Hematopoietic multipotent progenitor cell treated with erythropoietin and hydrocortisone succinate and interleukin-3 and kit ligand, for 8 days (in vitro differentiated cells): ENCODE data around the gene GALNT4.

Source experiments
- DNase-seq: peaks from one replicate; pipeline ENCODE4 v3.0.0-alpha.2; 2015

Gene GALNT4

DNA sequence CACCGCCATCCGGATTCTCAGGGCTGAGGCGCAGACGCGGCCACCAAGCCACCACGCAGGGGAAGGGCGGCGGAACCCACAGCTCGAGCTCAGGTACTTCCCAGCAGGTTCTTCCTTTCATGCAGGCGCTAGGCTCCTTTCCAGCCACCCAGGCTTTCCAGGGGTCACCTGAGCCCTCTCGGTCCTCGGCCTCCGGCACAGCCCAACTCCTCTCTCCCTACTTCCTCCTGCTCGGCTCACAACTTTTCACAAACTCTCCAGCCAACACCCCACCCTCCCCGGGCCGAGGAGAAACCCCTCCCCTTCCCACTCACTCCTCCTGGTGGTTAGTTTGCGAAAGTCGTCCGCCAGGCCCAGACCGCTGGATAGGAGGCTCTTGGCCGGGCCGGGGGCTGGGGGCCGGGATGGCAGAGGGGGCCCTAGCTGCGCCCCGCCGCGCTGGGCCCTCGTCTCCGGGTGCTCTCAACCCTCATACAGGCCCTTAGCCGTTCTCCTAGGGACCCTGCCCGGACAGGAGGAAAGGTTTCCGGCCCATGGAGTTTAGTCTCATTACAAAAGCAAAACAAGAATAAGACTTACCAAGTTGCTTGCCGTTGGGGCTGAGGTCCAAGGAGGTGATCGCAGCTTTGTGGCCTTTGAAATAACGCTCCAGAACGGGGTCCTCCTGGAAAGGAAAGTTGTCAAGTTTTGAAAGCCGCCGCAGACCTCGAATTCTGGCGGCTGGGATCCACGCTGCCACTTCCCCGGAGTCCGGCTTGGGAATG is at the start of gene GALNT4:
GALNT4 (minus strand) TSS at position 256 of the 764 bp plus-strand sequence; CDS start at position 9, 247 bp downstream.
- peak; percentile 89 for DNase-seq

- DNase-seq, result no peak
Observed at GRCh38 chr12:89573051-89573810, 48.6 kb upstream of the GALNT4 start.

DNA sequence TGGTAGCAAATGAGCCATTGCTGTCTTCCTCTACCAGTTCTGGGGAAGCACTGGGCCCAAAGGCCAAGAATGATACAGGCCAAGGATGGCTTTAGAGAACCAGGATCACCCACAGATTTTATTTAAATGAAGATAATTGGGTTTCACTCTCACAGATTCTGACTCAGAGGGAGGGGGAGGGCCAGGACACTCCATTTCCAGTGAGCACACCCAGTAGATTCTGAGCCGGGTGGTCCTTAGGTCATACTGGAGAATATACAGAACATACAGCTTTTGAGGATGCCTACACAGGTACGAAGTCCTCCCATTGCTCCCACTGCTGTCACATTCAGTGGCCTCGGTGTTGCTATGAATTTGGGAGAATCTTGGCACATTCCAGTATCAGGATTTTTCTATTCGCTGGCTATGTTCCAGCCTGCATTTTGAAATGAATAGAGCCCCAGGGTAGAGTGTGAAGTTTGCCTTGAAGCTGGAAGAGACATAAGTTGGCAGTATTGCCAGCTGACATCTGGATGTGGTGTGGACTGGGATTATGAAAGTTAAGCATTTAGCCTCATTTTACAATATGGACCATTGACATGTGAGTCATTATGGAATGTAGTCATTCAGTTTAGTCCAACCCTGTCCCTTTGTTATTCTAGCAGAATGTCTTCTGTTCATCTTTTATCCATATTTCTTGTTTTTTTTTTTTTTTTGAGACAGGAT is 47.0 kb upstream of the GALNT4 start:
- no peak for DNase-seq

- no peak for DNase-seq
Observed at GRCh38 chr12:89568484-89568883, 43.9 kb upstream of the GALNT4 start.

GRCh38 chr12:89567691-89568239 is 43.2 kb upstream of the GALNT4 start:
- DNase-seq, result no peak

GRCh38 chr12:89566615-89567014 is 42.0 kb upstream of the GALNT4 start:
- no peak for DNase-seq

DNA sequence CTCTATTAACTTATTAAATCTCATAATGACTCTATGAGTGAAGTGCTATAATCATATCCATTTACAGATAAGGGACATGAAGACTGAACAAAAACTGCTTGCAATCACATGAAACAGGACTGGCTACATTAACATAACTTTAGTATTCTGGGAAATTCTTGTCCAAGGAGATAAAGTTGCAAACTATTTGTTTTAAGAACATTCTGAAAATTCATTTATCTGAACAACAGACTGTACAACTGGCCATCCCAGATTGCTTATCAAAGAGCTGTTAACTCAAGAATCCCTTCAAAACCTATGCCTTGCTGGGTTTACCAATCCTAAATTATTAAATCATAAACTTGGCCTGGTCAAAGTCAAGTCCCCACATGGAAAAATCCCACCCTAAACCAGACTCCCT is 40.4 kb upstream of the GALNT4 start:
- DNase-seq, result peak; percentile 25

DNA sequence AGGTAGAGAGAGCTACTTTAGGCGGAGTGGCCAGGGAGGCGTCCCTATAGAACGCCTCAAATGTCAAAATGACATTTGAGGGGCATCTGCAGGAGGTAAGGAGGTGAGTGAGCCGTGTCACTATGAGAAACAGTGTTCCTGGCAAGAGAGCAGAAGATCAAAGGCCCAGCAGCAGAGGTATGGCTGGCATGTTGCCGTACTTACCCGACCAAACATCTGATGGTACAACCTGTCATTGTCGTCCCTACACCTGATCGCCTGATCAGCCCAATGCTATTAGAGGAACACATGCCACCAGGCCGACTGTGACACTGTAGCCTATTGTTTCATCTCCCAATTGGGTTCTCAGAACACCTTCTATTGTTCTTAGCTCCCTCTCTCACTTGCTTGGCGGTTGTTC is 35.2 kb upstream of the GALNT4 start:
- no peak for DNase-seq

GRCh38 chr12:89556976-89557375 is 32.4 kb upstream of the GALNT4 start:
- DNase-seq, result no peak

- no peak for DNase-seq
Observed at GRCh38 chr12:89552376-89552775, 27.8 kb upstream of the GALNT4 start.

- no peak for DNase-seq
Observed at GRCh38 chr12:89551747-89552146, 27.2 kb upstream of the GALNT4 start.

- DNase-seq, result no peak
Observed at GRCh38 chr12:89547101-89547500, 22.5 kb upstream of the GALNT4 start.

DNA sequence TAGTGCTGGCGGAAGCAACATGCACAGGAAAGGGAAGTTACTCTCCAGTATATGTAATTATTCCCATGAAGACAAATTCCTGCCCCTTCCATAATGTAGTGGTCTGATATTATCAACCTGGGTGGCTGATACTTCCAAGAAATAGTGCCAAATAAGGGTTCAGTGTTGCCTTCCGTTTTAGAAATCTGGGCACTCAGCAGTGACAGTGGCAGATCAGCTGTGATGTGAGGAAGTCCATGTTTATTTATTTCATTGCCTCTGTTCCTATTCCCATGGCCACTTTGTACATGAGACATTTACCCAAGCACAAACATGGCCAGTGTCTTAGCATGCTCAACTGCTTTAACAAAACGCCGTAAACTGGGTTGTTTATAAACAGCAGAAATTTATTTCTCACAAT is 21.6 kb upstream of the GALNT4 start:
- no peak for DNase-seq

DNA sequence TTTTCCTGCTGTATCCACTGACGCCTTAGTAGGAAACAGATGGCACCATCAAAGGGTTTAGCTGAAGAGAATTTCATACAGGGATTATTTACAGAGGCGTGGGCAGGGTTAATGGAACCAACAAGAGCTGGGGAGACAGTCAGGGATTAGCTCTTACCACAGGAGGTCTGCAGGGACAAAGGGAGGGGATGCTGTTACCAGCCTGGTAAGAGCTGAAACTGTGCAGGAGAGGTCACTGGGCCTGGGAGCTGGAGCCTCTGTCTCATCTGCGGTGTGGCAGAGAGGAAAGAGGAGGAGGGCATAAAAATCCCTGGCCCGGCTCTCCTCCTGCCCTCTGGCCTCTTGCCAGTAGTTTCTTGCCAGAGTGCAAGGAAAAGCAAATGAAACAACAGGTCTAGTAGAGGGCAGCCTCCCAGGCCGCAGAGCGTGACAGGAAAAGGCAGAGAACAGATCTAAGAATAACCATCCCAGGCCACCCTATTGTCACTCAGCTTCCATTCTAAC is 20.1 kb upstream of the GALNT4 start:
- DNase-seq, result peak; percentile 12

GRCh38 chr12:89544022-89544421 is 19.4 kb upstream of the GALNT4 start:
- peak; percentile 80 for DNase-seq

GRCh38 chr12:89542912-89543592 is 18.5 kb upstream of the GALNT4 start:
- DNase-seq, result peak; percentile 87

DNA sequence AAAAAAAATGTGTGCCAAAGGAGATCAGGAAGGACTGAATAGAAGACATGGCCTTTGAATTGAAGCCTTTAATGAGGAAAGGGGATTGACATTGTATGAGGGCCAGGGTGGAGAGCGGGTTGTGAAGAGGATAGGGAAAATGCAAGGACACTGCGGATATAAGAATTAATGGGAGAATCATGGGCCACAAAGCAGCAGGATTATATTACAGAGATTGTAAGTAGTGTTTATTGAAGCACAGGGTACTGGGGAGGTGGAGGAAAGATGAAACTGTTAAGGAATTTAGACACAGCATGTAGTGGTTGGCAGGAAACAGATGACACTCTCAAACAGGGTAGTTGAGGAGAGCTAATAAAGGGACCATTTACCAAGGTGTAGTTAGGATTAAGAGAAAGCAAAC is 17.6 kb upstream of the GALNT4 start:
- DNase-seq, result no peak

GRCh38 chr12:89540586-89540985 is 16.0 kb upstream of the GALNT4 start:
- DNase-seq, result peak; percentile 91

DNA sequence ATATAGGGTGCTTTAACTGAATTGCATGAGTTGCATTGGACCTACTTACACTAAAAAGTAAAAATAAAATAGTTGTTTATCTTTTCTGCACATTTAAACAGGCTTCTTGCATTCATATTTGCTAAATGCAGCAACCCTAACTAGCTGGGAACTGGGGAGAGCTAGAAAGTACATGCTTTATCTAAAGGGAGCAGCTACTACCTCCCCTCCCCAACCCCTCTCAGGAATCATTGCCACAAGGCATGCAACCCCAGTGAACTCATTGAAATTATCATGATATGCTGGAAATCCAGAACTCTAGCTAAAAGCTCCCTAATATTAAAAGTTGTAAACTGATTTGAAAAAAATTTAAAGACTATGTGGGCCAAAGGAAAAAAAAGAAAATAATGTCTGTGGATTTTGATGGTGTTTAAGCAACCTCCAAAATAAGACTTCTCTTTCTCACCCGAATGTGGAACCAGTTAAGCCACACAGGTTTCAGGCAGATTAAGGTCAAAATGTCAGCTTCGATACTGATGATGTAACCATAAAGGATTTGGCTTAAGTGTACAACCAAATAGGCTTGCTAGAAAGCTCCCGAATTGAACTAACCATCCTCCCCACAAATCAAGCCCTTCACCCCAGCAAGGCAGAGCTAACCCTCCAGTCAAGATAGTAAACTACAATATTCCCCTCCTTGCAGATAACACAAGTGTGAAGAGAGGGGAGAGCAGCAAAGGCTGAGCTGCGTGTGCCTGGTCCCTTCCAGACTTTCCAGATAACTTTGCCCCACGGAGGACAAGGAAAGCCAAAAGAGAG is 15.0 kb upstream of the GALNT4 start:
- peak; percentile 53 for DNase-seq

- DNase-seq, result no peak
Observed at GRCh38 chr12:89538897-89539296, 14.3 kb upstream of the GALNT4 start.

GRCh38 chr12:89537389-89537788 is 12.8 kb upstream of the GALNT4 start:
- no peak for DNase-seq

DNA sequence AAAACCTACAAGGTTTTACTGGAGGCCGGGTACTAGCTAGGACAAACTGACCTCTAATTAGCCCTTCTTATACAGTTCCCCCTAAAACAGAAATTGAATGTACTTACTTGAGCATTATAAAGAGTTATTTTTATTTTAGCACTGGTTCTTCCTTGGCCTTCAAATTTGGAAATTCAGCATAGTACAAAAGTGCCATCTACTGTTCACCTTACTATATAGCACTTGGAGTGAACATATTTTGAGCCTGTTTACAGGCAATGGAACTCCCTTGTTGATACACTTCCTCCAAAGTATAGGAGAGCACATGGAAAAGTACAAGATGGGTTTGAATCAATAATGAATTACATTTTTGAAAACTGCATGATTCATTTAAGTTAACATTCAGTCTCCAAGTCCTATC is 5.1 kb upstream of the GALNT4 start:
- DNase-seq, result peak; percentile 76
